Hepatocyte (in vitro differentiated cells): Measurements from ENCODE around the gene CHRNB1.
A peak's percentile ranks its signal among the peaks of the same experiment; 100 is the strongest.

Experiments
- CTCF ChIP-seq: fragments of 200-600 bp; sonication (generic); IDR thresholded peaks from 2 replicates; pipeline ENCODE4 v1.5.1; 2016; ENCODE audit warnings: antibody characterized with exemption, mild to moderate bottlenecking; ENCODE audit not compliant: poor library complexity
- EZH2 ChIP-seq: fragments of 200-600 bp; sonication (generic); IDR thresholded peaks from 2 replicates; pipeline ENCODE4 v1.6.1; 2016; ENCODE audit warnings: antibody characterized with exemption, mild to moderate bottlenecking, borderline replicate concordance
- EZH2phosphoT487 ChIP-seq: fragments of 200-600 bp; sonication (generic); IDR thresholded peaks from one replicate; pipeline ENCODE4 v1.6.1; 2018; ENCODE audit warnings: antibody characterized with exemption, mild to moderate bottlenecking, low read depth, moderate library complexity; ENCODE audit not compliant: unreplicated experiment, severe bottlenecking

- TF ChIP-seq CTCF = peak; percentile 76
- no peak for TF ChIP-seq EZH2phosphoT487
- TF ChIP-seq EZH2 = no peak
Measured at GRCh38 chr17:7436556-7437368, 8.1 kb upstream of the CHRNB1 start.
